ENCODE results near the gene SERINC2. TPM values are rescaled to one million over a fixed set of nuclear protein-coding genes. Genes with fewer than 3 reads are reported as not detected.

Gene SERINC2
- polyA plus RNA-seq, 1 experiment = 109 TPM

- POLR2A ChIA-PET = no interaction called here
- Histone ChIP-seq H3K36me3 (ENCODE audit: control insufficient read depth, insufficient read depth, low read length) (peaks cover 7% of the 10 kb centered on the region), H3K27me3 (ENCODE audit: control insufficient read depth, insufficient read depth, low read length) (no peaks in the 10 kb centered on the region), H3K4me3 (ENCODE audit: low read depth, low read length) (no peak overlapping the region)
- no peak for DNase-seq (ENCODE audit: low read depth)
- no peak for TF ChIP-seq CTCF (IDR thresholded peaks at IDR 0.05; ENCODE audit: insufficient read depth, low read depth, low read length)
- CTCF ChIA-PET = no interaction called here
Measured at GRCh38 chr1:31434979-31435378, 22.0 kb downstream of the SERINC2 start.

GRCh38 chr1:31435471-31436409 lies 22.7 kb downstream of the SERINC2 start:
- peaks cover 7% of the 10 kb centered on the region for H3K36me3 ChIP-seq (ENCODE audit: control insufficient read depth, insufficient read depth, low read length)
- no peak for DNase-seq (ENCODE audit: low read depth)
- H3K4me3 ChIP-seq (ENCODE audit: low read depth, low read length) = no peak overlapping the region
- ChIA-PET CTCF (no interaction called here), POLR2A (interaction anchor here (0.6 kb wide), 1 partner anchor 206 kb away, joined by 4 read pairs; no protein-coding TSS in a partner anchor)
- TF ChIP-seq CTCF (IDR thresholded peaks at IDR 0.05; ENCODE audit: insufficient read depth, low read depth, low read length) = no peak
- H3K27me3 ChIP-seq (ENCODE audit: control insufficient read depth, insufficient read depth, low read length) = no peaks in the 10 kb centered on the region

- ChIA-PET POLR2A (no interaction called here), CTCF (interaction anchor here (1.1 kb wide), 1 partner anchor 14 kb away, joined by 4 read pairs; no protein-coding TSS in a partner anchor)
Measured at GRCh38 chr1:31436596-31437432, 23.8 kb downstream of the SERINC2 start.

GRCh38 chr1:31437433-31438037 lies 24.5 kb downstream of the SERINC2 start:
- ChIA-PET CTCF (interaction anchor here (1.1 kb wide), 1 partner anchor 15 kb away, joined by 4 read pairs; no protein-coding TSS in a partner anchor), POLR2A (no interaction called here)
- peaks cover 4% of the 10 kb centered on the region; the same call in 1 of the 2 replicates for H3K36me3 ChIP-seq (ENCODE audit: control insufficient read depth, insufficient read depth, low read length)
- H3K4me3 ChIP-seq (ENCODE audit: low read depth, low read length) = no peak overlapping the region
- TF ChIP-seq CTCF (IDR thresholded peaks at IDR 0.05; ENCODE audit: insufficient read depth, low read depth, low read length) = no peak
- no peaks in the 10 kb centered on the region for H3K27me3 ChIP-seq (ENCODE audit: control insufficient read depth, insufficient read depth, low read length)
- DNase-seq (ENCODE audit: low read depth) = no peak

More at GRCh38 chr1:31436596-31437432, 23.8 kb downstream of the SERINC2 start:
- no peak for TF ChIP-seq CTCF (IDR thresholded peaks at IDR 0.05; ENCODE audit: insufficient read depth, low read depth, low read length)
- Histone ChIP-seq H3K4me3 (ENCODE audit: low read depth, low read length) (no peak overlapping the region), H3K36me3 (ENCODE audit: control insufficient read depth, insufficient read depth, low read length) (peaks cover 4% of the 10 kb centered on the region; the same call in 1 of the 2 replicates), H3K27me3 (ENCODE audit: control insufficient read depth, insufficient read depth, low read length) (no peaks in the 10 kb centered on the region)
- DNase-seq (ENCODE audit: low read depth) = no peak

All from BJ (cell line).